Hematopoietic multipotent progenitor cell treated with erythropoietin and hydrocortisone succinate and interleukin-3 and kit ligand, for 4 days (in vitro differentiated cells): ENCODE results near the gene MAGT1.
"Not testable (repeated sequence)": the region's sequence is repeated elsewhere in the genome, so short reads cannot be mapped to it uniquely, and the experiment has no call there.

Experiments used
- DNase-seq: peaks from one replicate; pipeline ENCODE4 v3.0.0-alpha.2; 2015

Gene MAGT1

DNA sequence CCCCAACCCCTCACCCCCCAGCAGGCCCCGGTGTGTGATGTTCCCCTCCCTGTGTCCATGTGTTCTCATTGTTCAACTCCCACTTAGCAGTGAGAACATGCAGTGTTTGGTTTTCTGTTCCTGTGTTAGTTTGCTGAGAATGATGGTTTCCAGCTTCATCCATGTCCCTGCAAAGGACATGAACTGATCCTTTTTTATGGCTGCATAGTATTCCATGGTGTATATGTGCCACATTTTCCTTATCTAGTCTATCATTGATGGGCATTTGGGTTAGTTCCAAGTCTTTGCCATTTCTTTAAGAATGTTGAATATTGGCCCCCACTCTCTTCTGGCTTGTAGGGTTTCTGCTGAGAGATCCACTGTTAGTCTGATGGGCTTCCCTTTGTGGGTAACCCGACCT, 73.2 kb downstream of the MAGT1 start:
- not testable (repeated sequence) for DNase-seq

DNA sequence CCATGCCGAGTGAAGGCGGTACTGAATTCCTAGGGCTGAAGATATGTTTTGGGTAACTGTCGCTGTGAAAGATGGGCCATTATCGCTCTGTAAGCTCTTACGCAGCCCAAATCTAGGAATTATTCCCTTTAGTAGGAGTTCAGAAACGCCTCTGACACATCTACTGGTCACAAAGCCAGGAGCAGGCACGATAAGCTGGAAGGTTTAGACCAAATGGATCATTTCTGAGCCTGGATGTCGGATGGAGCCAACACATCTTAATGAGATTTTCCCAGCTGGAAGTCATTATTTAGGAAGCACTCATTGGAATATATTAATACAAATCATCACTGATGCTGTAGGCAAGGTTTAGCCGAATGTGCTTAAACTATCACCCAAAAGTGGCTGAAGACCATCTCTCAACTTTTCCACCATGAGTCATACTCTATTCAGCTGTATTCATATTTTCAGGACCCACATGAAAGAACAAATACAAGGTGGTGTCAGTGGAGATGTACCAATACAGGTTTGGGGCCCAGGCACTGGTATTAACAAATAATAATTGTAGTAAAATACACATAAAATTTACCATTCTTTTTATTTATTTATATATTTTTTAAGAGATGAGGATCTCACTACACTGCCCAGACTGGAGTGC, 75.0 kb downstream of the MAGT1 start:
- no peak for DNase-seq

GRCh38 chrX:77814210-77814609, 81.0 kb downstream of the MAGT1 start:
- DNase-seq = no peak

- DNase-seq = no peak
Measured at GRCh38 chrX:77802201-77802600, 93.0 kb downstream of the MAGT1 start.

DNA sequence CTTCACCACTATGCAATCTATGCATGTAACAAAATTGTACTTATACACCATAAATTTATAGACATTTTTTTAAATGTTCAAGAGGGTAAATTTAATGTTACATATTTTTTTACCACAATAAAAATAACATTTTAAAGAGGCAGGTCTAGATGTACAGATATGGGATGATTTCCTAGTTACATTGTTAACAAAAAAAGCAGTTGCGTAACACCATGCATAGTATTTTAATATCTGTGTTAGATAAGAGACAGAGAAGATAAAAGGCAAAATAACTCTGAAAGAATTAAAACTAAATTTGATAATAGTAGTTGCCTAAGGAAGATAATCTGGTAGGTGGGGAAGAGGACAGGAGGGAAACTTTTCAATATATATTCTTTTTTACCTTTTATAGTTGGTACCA, 100.1 kb downstream of the MAGT1 start:
- peak; percentile 13 for DNase-seq

DNA sequence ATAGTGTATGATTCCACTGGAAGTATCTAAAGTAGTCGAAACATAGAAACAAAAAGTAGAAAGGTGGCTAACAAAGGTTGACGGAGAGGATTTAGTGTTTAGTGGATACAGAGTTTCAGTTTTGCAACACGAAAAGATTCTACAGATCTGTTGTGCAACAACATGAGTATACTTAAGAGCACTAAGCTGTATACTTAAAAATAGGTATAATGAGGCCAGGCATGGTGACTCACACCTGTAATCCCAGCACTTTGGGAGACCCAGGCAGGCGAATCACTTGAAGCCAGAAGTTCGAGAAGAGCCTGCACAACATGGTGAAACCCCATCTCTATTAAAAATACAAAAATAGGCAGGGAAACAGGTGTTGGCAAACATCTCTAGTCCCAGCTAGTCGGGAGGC, 101.3 kb downstream of the MAGT1 start:
- DNase-seq = no peak

DNA sequence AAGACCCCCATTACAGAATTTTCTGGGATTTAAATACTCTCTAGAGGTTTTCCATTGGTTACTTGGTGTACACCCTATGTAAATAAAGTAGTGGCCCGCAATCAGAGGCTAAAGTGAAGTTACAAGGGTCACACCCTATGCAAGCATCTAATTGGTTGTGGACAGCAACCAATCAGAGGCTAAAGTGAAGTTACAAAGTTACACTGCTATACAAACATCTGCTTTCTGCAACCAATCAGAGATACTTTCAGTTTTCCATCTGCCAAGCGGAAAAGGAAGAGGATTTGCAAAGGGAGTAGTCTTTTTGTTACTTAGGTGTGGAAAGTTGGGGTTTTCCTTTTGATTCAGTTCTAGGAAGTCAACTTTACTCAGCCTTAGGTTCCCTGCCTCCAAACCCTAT, 107.2 kb downstream of the MAGT1 start:
- DNase-seq = peak; percentile 82

GRCh38 chrX:77786365-77786680, 108.9 kb downstream of the MAGT1 start:
- DNase-seq = no peak

- peak; percentile 94 for DNase-seq
Measured at GRCh38 chrX:77785486-77786364, 109.5 kb downstream of the MAGT1 start, which contains the start of gene ATRX. ATRX (minus strand) TSS chrX:77786216; CDS start chrX:77786001, 215 bp downstream.

GRCh38 chrX:77779695-77780094, 115.5 kb downstream of the MAGT1 start:
- DNase-seq = no peak

DNA sequence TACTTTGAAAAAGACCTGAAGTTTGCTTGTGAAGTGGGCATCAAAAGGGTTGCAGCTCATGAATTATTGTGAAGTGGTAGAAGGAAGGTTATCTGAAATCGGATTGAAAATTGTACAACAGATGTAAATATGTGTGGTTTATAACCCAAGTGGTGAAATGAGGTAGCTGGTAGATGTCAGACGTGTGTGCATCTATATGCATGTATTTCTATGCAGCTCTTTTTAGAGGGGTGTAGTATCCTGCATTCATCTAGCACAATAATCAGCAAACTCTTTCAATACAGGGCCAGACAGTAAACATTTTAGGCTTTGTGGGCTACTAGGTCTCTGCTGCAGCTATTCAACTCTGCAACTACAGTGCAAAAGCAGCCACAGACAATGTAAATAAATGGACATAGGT, 118.6 kb downstream of the MAGT1 start:
- peak; percentile 29 for DNase-seq
